Chondrocyte (in vitro differentiated cells): ENCODE measurements around the gene PHF21B. TPM values are rescaled to one million over a fixed set of nuclear protein-coding genes. Genes with fewer than 3 reads are reported as not detected.
A peak's percentile ranks its signal among the peaks of the same experiment; 100 is the strongest.
"Not testable (repeated sequence)": the region's sequence is repeated elsewhere in the genome, so short reads cannot be mapped to it uniquely, and the experiment has no call there.

Experiments used
- DNase-seq: peaks from one replicate; pipeline ENCODE4 v3.0.0; 2021; ENCODE audit warnings: mixed read lengths, low spot score
- H3K27ac Mint-ChIP-seq: one replicate; pipeline ENCODE4 v1.8.0; 2021; ENCODE audit warnings: mild to moderate bottlenecking, moderate library complexity, mixed read lengths; ENCODE audit not compliant: unreplicated experiment
- H3K27me3 Mint-ChIP-seq: 2 replicates; pipeline ENCODE4 v1.8.0; 2021; ENCODE audit warnings: low read depth, mixed read lengths
- H3K36me3 Mint-ChIP-seq: 2 replicates; pipeline ENCODE4 v1.8.0; 2021; ENCODE audit warnings: low read depth, mixed read lengths
- H3K4me1 Mint-ChIP-seq: 2 replicates; pipeline ENCODE4 v1.8.0; 2021; ENCODE audit warnings: low read depth, mild to moderate bottlenecking, mixed read lengths
- H3K4me3 Mint-ChIP-seq: one replicate; pipeline ENCODE4 v1.8.0; 2021; ENCODE audit warnings: mild to moderate bottlenecking, moderate library complexity, mixed read lengths; ENCODE audit not compliant: unreplicated experiment
- H3K9me3 Mint-ChIP-seq: 2 replicates; pipeline ENCODE4 v1.8.0; 2021; ENCODE audit warnings: low read depth, mixed read lengths
- total RNA-seq: library from RNA; stranded (reverse); gene quantifications from 3 replicates; pipeline ENCODE4 v1.2.1, GENCODE V29; 2021
- TF ChIP-seq, protein P1 (sequence below): fragments of 200-600 bp; sonication (generic); IDR thresholded peaks from 2 replicates; pipeline ENCODE4 v1.5.0; 2021; ENCODE audit warnings: antibody characterized with exemption, mild to moderate bottlenecking, moderate library complexity

The PHF21B gene
- total RNA-seq, 1 donor from 2014 or later, result 0.82 TPM

DNA sequence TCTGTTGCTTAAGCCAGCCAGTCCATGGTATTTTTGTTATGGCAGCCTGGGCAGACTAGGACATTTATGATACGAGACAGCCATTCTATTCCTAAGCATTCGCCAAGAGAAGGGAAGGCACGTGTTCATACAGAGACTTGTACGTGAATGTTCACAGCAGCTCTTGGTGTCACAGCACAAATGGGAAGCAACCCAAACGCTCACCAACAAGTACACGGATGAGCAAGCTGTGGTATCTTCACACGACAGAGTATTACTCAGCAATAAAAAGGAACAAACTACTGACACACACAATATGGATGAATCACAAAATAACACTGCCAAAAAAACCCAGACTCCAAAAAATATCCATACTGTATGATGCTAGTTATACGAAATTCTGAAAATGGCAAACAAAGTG, 85.1 kb downstream of the PHF21B start:
- Mint-ChIP-seq H3K4me3 (no peak overlapping the region), H3K27ac (no peak overlapping the region), H3K9me3 (peaks cover 4% of the 10 kb centered on the region), H3K27me3 (no peaks in the 10 kb centered on the region), H3K36me3 (no peaks in the 10 kb centered on the region), H3K4me1 (no peaks in the 10 kb centered on the region)
- TF ChIP-seq, protein P1, sequence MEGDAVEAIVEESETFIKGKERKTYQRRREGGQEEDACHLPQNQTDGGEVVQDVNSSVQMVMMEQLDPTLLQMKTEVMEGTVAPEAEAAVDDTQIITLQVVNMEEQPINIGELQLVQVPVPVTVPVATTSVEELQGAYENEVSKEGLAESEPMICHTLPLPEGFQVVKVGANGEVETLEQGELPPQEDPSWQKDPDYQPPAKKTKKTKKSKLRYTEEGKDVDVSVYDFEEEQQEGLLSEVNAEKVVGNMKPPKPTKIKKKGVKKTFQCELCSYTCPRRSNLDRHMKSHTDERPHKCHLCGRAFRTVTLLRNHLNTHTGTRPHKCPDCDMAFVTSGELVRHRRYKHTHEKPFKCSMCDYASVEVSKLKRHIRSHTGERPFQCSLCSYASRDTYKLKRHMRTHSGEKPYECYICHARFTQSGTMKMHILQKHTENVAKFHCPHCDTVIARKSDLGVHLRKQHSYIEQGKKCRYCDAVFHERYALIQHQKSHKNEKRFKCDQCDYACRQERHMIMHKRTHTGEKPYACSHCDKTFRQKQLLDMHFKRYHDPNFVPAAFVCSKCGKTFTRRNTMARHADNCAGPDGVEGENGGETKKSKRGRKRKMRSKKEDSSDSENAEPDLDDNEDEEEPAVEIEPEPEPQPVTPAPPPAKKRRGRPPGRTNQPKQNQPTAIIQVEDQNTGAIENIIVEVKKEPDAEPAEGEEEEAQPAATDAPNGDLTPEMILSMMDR, result no peak
- DNase-seq, result no peak

DNA sequence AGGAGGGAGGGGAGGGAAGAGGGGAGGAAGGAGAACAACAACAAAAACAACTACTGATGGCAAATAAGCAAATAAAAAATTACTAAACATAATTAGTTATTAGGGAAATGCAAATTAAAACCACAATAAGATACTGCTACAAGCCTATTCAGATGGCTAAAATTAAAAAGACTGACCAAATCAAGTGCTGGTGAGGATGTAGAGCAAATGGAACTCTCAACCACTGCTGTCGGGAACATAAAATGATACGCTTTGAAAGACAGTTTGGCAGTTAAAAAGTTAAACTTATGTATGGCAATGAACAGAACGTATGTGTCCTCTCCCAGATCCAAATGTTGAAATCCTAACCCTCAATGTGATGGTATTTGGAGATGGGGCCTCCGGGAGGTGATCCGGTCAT, 85.7 kb downstream of the PHF21B start:
- H3K27ac Mint-ChIP-seq, result no peak overlapping the region
- peaks cover 4% of the 10 kb centered on the region for H3K9me3 Mint-ChIP-seq
- TF ChIP-seq, protein P1, result no peak
- no peak for DNase-seq
- H3K36me3 Mint-ChIP-seq, result no peaks in the 10 kb centered on the region
- no peak overlapping the region for H3K4me3 Mint-ChIP-seq
- H3K27me3 Mint-ChIP-seq, result no peaks in the 10 kb centered on the region
- H3K4me1 Mint-ChIP-seq, result no peaks in the 10 kb centered on the region

DNA sequence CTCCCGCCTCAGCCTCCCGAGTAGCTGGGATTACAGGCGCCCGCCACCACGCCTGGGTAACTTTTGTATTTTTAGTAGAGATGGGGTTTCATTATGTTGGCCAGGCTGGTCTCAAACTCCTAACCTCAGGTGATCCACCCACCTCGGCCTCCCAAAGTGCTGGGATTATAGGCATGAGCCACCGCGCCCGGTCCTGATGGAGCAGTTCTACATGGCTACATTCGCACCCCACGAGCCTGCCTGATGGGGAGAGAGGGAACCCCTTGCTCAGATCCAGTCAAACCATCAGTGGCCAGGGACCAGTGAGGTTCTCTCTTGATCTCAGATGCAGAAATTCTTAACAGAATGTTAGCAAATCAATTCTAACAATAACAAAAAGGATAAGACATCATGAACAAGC, 88.0 kb downstream of the PHF21B start:
- H3K27ac Mint-ChIP-seq, H3K4me1 Mint-ChIP-seq, H3K27me3 Mint-ChIP-seq, H3K4me3 Mint-ChIP-seq, H3K9me3 Mint-ChIP-seq, H3K36me3 Mint-ChIP-seq: not testable (repeated sequence)
- DNase-seq, result peak; percentile 57

DNA sequence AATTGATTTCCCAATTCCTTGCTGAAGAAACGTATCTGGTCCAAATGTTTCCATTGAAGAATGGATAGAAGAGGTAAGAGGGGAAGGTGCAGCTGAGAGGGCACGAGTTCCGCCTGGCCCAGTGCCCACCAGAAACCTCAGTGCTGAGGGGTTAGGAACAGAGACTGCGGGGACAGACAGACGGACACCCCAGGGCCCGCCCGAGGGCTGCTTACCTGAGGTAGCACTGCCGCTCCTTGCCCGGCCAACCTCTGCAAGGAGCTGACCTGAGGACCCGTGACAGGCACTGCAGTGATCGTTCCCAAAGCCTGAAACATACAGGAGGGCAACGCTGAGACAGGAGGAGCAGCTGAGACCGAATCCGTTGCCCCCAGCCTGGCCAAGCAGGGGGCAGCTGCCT, 89.6 kb downstream of the PHF21B start:
- no peaks in the 10 kb centered on the region for H3K36me3 Mint-ChIP-seq
- H3K9me3 Mint-ChIP-seq, result peaks cover 4% of the 10 kb centered on the region
- no peak overlapping the region for H3K4me3 Mint-ChIP-seq
- DNase-seq, result peak; percentile 86
- no peak overlapping the region for H3K27ac Mint-ChIP-seq
- no peaks in the 10 kb centered on the region for H3K27me3 Mint-ChIP-seq
- no peaks in the 10 kb centered on the region for H3K4me1 Mint-ChIP-seq
- TF ChIP-seq, protein P1, result no peak

DNA sequence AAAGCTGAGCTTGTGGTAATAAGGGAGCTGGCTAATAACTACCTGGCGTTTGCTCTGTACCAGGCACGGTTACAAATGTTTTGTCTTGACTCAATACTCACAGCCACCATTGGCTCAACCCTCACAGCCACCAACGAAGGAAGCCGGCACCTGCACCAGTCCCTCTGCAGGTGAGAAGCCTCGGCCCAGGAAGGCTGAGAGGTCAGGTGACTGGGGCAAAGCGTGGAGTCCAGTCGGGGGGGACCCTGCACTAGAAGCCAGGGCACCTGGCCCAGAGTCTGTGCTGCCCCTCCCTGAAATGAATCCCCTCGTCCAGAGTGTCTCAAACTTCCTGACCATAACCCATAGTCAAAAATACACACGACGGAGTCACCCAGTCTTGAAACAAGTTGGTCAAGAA, 90.1 kb downstream of the PHF21B start:
- DNase-seq, result peak; percentile 54
- no peaks in the 10 kb centered on the region for H3K4me1 Mint-ChIP-seq
- no peak overlapping the region for H3K4me3 Mint-ChIP-seq
- TF ChIP-seq, protein P1, result no peak
- H3K27ac Mint-ChIP-seq, result no peak overlapping the region
- no peaks in the 10 kb centered on the region for H3K36me3 Mint-ChIP-seq
- H3K27me3 Mint-ChIP-seq, result no peaks in the 10 kb centered on the region
- H3K9me3 Mint-ChIP-seq, result peaks cover 4% of the 10 kb centered on the region

DNA sequence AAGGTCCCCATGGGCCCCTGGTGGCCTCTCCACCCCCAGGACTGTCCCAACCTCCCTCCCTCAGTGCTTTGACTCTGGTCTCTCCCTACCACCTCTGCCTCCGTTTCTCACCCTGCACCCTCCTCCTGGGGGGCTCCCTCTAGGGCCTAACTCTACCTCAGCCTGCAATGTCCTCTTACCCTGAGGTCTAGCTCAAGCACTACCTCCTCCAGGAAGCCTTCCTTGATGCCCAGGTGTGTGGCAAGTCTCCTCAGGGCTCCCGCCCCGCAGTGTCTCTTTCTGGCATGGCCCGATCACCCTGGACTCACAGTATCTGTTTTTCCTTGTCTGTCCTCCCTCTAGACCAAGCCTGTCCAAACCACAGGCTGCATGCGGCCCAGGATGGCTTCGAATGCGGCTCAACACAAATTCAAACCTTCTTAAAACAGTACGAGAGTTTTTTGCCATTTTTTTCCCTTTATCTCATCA, 90.8 kb downstream of the PHF21B start:
- TF ChIP-seq, protein P1, result no peak
- H3K27me3 Mint-ChIP-seq, result no peaks in the 10 kb centered on the region
- H3K9me3 Mint-ChIP-seq, result no peaks in the 10 kb centered on the region
- H3K27ac Mint-ChIP-seq, result no peak overlapping the region
- DNase-seq, result peak; percentile 29
- H3K4me1 Mint-ChIP-seq, result no peaks in the 10 kb centered on the region
- no peaks in the 10 kb centered on the region for H3K36me3 Mint-ChIP-seq
- H3K4me3 Mint-ChIP-seq, result no peak overlapping the region
